ENCODE data around the gene SAT2. TPM values are rescaled to one million over a fixed set of nuclear protein-coding genes. Genes with fewer than 3 reads are reported as not detected.
A peak's percentile ranks its signal among the peaks of the same experiment; 100 is the strongest.

The SAT2 gene
- total RNA-seq, 1 donor from 2014 or later = 47.2 TPM

DNA sequence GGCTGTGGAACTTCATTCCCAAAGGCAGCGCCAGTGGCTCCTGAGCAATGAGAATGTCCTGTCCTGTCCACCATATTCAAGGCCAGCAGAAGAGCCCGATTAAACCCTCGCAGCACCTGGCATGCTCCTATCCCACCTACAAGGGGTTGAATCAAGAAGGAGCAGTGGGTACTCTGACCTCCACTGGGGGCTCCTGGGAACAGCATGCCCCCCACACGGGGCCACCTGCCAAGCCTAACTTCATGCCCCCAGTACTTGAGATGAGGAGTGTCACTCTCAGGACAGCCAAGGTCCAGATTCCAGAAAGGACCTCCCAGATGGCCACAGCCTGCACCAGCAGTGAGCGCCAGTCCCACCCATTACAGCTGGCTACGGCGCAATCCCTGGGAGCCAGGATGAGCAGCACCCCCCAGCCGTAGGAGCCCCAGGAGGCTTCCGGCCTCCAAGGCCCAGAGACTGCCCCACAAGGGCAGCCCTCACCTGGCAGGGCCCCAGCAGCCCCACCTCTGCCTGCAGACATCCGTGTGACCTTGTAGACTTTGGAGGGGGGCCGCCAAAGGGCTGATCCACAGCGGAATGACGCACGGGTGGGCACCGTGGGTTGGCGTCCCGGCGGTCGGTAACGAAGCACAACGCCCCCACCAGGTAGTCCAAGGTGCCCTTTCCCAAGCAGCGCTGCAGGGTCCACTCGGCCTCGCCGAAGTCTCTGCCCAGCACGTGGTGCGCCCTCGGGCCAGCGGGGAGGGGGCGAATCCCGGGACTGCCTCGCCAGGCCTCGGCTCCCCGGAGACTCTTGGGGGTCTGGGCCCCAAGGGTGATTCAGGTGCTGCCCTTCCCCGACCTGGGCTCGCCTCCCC is 45.0 kb downstream of the SAT2 start:
- peaks cover 47% of the 10 kb centered on the region for H3K4me1 Mint-ChIP-seq (ENCODE audit: low read depth, unreplicated experiment)
- peaks cover 58% of the 10 kb centered on the region for H3K79me2 ChIP-seq (ENCODE audit: insufficient read depth, low read length)
- H3K4me3 ChIP-seq (ENCODE audit: insufficient read depth, low read depth, low read length) = no peak overlapping the region
- peak overlapping the region; percentile 97 for H3K4me2 ChIP-seq (ENCODE audit: low read length)
- peaks cover 31% of the 10 kb centered on the region for H3K36me3 Mint-ChIP-seq (ENCODE audit: low read depth, unreplicated experiment)
- FAIRE-seq = no peak
- peaks cover 47% of the 10 kb centered on the region for H3K4me1 ChIP-seq (ENCODE audit: insufficient read depth, low read length)
- peak overlapping the region; percentile 98 for H3K27ac ChIP-seq (ENCODE audit: low read depth, low read length)
- peak overlapping the region; percentile 47 for H3K27ac Mint-ChIP-seq (ENCODE audit: unreplicated experiment)
- peaks cover 34% of the 10 kb centered on the region for H4K20me1 ChIP-seq (ENCODE audit: insufficient read depth, low read length)
- H3K9me3 Mint-ChIP-seq (ENCODE audit: unreplicated experiment) = no peaks in the 10 kb centered on the region
- no peaks in the 10 kb centered on the region for H3K27me3 ChIP-seq (ENCODE audit: insufficient read depth, low read length)
- peak overlapping the region; percentile 95 for H3K9ac ChIP-seq (ENCODE audit: low read length)
- peak overlapping the region; percentile 57 for H3K4me3 Mint-ChIP-seq (ENCODE audit: unreplicated experiment)
- no peak for DNase-seq (ENCODE audit: low read depth)
- peak overlapping the region; percentile 85 for H2AFZ ChIP-seq (ENCODE audit: low read depth, low read length)
- H3K9me3 ChIP-seq (ENCODE audit: insufficient read depth, low read depth, low read length) = no peaks in the 10 kb centered on the region
- H3K27me3 Mint-ChIP-seq (ENCODE audit: low read depth, unreplicated experiment) = no peaks in the 10 kb centered on the region
- TF ChIP-seq, protein P1, sequence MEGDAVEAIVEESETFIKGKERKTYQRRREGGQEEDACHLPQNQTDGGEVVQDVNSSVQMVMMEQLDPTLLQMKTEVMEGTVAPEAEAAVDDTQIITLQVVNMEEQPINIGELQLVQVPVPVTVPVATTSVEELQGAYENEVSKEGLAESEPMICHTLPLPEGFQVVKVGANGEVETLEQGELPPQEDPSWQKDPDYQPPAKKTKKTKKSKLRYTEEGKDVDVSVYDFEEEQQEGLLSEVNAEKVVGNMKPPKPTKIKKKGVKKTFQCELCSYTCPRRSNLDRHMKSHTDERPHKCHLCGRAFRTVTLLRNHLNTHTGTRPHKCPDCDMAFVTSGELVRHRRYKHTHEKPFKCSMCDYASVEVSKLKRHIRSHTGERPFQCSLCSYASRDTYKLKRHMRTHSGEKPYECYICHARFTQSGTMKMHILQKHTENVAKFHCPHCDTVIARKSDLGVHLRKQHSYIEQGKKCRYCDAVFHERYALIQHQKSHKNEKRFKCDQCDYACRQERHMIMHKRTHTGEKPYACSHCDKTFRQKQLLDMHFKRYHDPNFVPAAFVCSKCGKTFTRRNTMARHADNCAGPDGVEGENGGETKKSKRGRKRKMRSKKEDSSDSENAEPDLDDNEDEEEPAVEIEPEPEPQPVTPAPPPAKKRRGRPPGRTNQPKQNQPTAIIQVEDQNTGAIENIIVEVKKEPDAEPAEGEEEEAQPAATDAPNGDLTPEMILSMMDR (IDR thresholded peaks at IDR 0.05; ENCODE audit: insufficient read depth, low read depth, low read length) = no peak
- no peak for TF ChIP-seq EZH2 (IDR thresholded peaks at IDR 0.05; ENCODE audit: insufficient read depth, low read length)
- H3K36me3 ChIP-seq (ENCODE audit: insufficient read depth, low read length) = peaks cover 12% of the 10 kb centered on the region

DNA sequence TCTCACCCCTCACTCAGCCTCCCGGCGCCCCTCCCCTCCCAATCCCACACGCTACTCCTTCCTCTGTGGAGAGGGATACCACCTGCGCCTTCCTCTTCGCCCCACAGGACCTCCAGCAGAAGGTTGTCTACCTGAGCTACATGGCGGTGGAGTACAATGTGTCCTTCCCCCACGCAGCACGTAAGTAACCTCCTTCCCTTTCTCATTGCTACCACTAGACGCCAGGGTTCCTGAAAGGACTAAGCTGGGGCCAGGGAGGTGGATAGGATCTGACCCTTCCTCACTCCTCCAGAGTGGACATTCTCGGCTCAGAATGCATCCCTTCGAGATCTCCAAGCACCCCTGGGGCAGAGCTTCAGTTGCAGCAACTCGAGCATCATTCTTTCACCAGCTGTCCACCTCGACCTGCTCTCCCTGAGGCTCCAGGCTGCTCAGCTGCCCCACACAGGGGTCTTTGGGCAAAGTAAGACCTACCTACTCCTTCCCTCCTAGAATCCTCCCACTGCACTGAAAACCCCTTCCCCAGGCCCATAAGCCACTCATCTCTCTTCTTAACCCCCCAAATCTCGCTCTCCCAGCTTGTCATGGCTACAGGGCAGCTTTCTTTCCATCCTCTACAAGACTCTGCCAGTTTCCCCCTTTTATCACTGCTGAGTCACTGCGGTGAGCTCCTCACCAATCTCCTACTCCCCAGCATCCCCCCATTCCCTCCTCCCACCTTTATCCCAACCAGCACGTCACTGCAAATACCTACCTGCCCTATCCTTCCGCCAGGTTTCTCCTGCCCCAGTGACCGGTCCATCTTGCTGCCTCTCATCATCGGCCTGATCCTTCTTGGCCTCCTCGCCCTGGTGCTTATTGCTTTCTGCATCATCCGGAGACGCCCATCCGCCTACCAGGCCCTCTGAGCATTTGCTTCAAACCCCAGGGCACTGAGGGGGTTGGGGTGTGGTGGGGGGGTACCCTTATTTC is 46.7 kb downstream of the SAT2 start:
- peaks cover 47% of the 10 kb centered on the region for H4K20me1 ChIP-seq (ENCODE audit: insufficient read depth, low read length)
- no peak for DNase-seq (ENCODE audit: low read depth)
- no peaks in the 10 kb centered on the region for H3K9me3 Mint-ChIP-seq (ENCODE audit: unreplicated experiment)
- no peaks in the 10 kb centered on the region for H3K27me3 Mint-ChIP-seq (ENCODE audit: low read depth, unreplicated experiment)
- peaks cover 29% of the 10 kb centered on the region for H3K36me3 ChIP-seq (ENCODE audit: insufficient read depth, low read length)
- H3K4me1 Mint-ChIP-seq (ENCODE audit: low read depth, unreplicated experiment) = peaks cover 49% of the 10 kb centered on the region
- peaks cover 38% of the 10 kb centered on the region for H3K4me1 ChIP-seq (ENCODE audit: insufficient read depth, low read length)
- H3K36me3 Mint-ChIP-seq (ENCODE audit: low read depth, unreplicated experiment) = peaks cover 43% of the 10 kb centered on the region
- no peak overlapping the region for H3K27ac ChIP-seq (ENCODE audit: low read depth, low read length)
- H3K27me3 ChIP-seq (ENCODE audit: insufficient read depth, low read length) = no peaks in the 10 kb centered on the region
- peak overlapping the region; percentile 37 for H3K4me3 Mint-ChIP-seq (ENCODE audit: unreplicated experiment)
- H3K9ac ChIP-seq (ENCODE audit: low read length) = no peak overlapping the region
- no peak for TF ChIP-seq EZH2 (IDR thresholded peaks at IDR 0.05; ENCODE audit: insufficient read depth, low read length)
- TF ChIP-seq, protein P1 (IDR thresholded peaks at IDR 0.05; ENCODE audit: insufficient read depth, low read depth, low read length) = no peak
- peaks cover 69% of the 10 kb centered on the region for H3K79me2 ChIP-seq (ENCODE audit: insufficient read depth, low read length)
- H3K27ac Mint-ChIP-seq (ENCODE audit: unreplicated experiment) = peak overlapping the region; percentile 83
- no peak overlapping the region for H2AFZ ChIP-seq (ENCODE audit: low read depth, low read length)
- H3K4me2 ChIP-seq (ENCODE audit: low read length) = peak overlapping the region; percentile 61
- H3K9me3 ChIP-seq (ENCODE audit: insufficient read depth, low read depth, low read length) = no peaks in the 10 kb centered on the region
- FAIRE-seq = no peak
- H3K4me3 ChIP-seq (ENCODE audit: insufficient read depth, low read depth, low read length) = no peak overlapping the region
